ENCODE measurements around the gene MAPK10. TPM values are rescaled to one million over a fixed set of nuclear protein-coding genes. Genes with fewer than 3 reads are reported as not detected.

MAPK10 gene
- total RNA-seq, 2 experiments from 2014 or later, result 32.0 TPM; not detected in 1

- H3K9me2 ChIP-seq (ENCODE audit: insufficient read depth, low read length), result no peaks in the 10 kb centered on the region
- no peak for DNase-seq (ENCODE audit: low spot score)
- H3K4me1 ChIP-seq (ENCODE audit: insufficient read depth, low read length, poor library complexity, severe bottlenecking), result no peaks in the 10 kb centered on the region
- H3K36me3 ChIP-seq (ENCODE audit: insufficient read depth, low read length), result no peaks in the 10 kb centered on the region
- H2AFZ ChIP-seq (ENCODE audit: low read length), result no peak overlapping the region
- no peaks in the 10 kb centered on the region for H3K9me3 ChIP-seq (ENCODE audit: low read length)
- ChIA-PET CTCF (ENCODE audit: unreplicated experiment) (no interaction called here), POLR2A (interaction anchor here (0.7 kb wide), 1 partner anchor 12 kb away, joined by 4 read pairs; no protein-coding TSS in a partner anchor)
- intact Hi-C loops (cut with micrococcal nuclease; ENCODE audit: unreplicated experiment), result no loop called here
- no TSS peak for BruUV-seq (replicated peaks)
- H3K4me2 ChIP-seq (ENCODE audit: low read length), result no peak overlapping the region
- H3K27ac ChIP-seq (ENCODE audit: low read depth, low read length, poor library complexity, severe bottlenecking), result no peak overlapping the region
- no peaks in the 10 kb centered on the region for H3K79me2 ChIP-seq (ENCODE audit: insufficient read depth, low read depth, low read length)
- TF ChIP-seq CTCF (conservative IDR thresholded peaks at IDR 0.05; ENCODE audit: low read length) (no peak), EZH2phosphoT487 (IDR thresholded peaks at IDR 0.05; ENCODE audit: borderline replicate concordance, low read depth, low read length) (no peak)
- H4K20me1 ChIP-seq (ENCODE audit: insufficient read depth, low read length), result no peaks in the 10 kb centered on the region
- no peak overlapping the region for H3K4me3 ChIP-seq (ENCODE audit: low read depth, low read length, poor library complexity, severe bottlenecking)
These were observed 352.8 kb downstream of the MAPK10 start for GRCh38 chr4:86007042-86007441.

GRCh38 chr4:86006057-86006456, 353.8 kb downstream of the MAPK10 start:
- Histone ChIP-seq H3K4me2 (ENCODE audit: low read length) (no peak overlapping the region), H3K79me2 (ENCODE audit: insufficient read depth, low read depth, low read length) (no peaks in the 10 kb centered on the region), H3K9me3 (ENCODE audit: low read length) (no peaks in the 10 kb centered on the region), H3K36me3 (ENCODE audit: insufficient read depth, low read length) (no peaks in the 10 kb centered on the region), H2AFZ (ENCODE audit: low read length) (no peak overlapping the region), H3K4me1 (ENCODE audit: insufficient read depth, low read length, poor library complexity, severe bottlenecking) (no peaks in the 10 kb centered on the region), H3K4me3 (ENCODE audit: low read depth, low read length, poor library complexity, severe bottlenecking) (no peak overlapping the region), H3K27ac (ENCODE audit: low read depth, low read length, poor library complexity, severe bottlenecking) (no peak overlapping the region), H4K20me1 (ENCODE audit: insufficient read depth, low read length) (no peaks in the 10 kb centered on the region), H3K9me2 (ENCODE audit: insufficient read depth, low read length) (no peaks in the 10 kb centered on the region)
- TF ChIP-seq CTCF (conservative IDR thresholded peaks at IDR 0.05; ENCODE audit: low read length), result no peak
- TF ChIP-seq EZH2phosphoT487 (IDR thresholded peaks at IDR 0.05; ENCODE audit: borderline replicate concordance, low read depth, low read length), result no peak
- DNase-seq (ENCODE audit: low spot score), result no peak
- no TSS peak for BruUV-seq (replicated peaks)
- ChIA-PET CTCF (ENCODE audit: unreplicated experiment) (no interaction called here), POLR2A (interaction anchor here (0.7 kb wide), 1 partner anchor 13 kb away, joined by 4 read pairs; no protein-coding TSS in a partner anchor)
- intact Hi-C loops (cut with micrococcal nuclease; ENCODE audit: unreplicated experiment), result no loop called here

GRCh38 chr4:86004030-86004429, 355.8 kb downstream of the MAPK10 start:
- Histone ChIP-seq H3K79me2 (ENCODE audit: insufficient read depth, low read depth, low read length) (no peaks in the 10 kb centered on the region), H3K4me3 (ENCODE audit: low read depth, low read length, poor library complexity, severe bottlenecking) (no peak overlapping the region), H4K20me1 (ENCODE audit: insufficient read depth, low read length) (no peaks in the 10 kb centered on the region), H3K9me3 (ENCODE audit: low read length) (no peaks in the 10 kb centered on the region), H3K36me3 (ENCODE audit: insufficient read depth, low read length) (no peaks in the 10 kb centered on the region), H3K4me2 (ENCODE audit: low read length) (no peak overlapping the region), H2AFZ (ENCODE audit: low read length) (no peak overlapping the region), H3K27ac (ENCODE audit: low read depth, low read length, poor library complexity, severe bottlenecking) (no peak overlapping the region), H3K9me2 (ENCODE audit: insufficient read depth, low read length) (no peaks in the 10 kb centered on the region), H3K4me1 (ENCODE audit: insufficient read depth, low read length, poor library complexity, severe bottlenecking) (no peaks in the 10 kb centered on the region)
- TF ChIP-seq CTCF (conservative IDR thresholded peaks at IDR 0.05; ENCODE audit: low read length) (no peak), EZH2phosphoT487 (IDR thresholded peaks at IDR 0.05; ENCODE audit: borderline replicate concordance, low read depth, low read length) (no peak)
- intact Hi-C loops (cut with micrococcal nuclease; ENCODE audit: unreplicated experiment), result no loop called here
- CTCF ChIA-PET (ENCODE audit: unreplicated experiment), result no interaction called here
- POLR2A ChIA-PET, result interaction anchor here (0.7 to 1.2 kb wide), 2 partner anchors 17 to 508 kb away, joined by 3 read pairs; no protein-coding TSS in a partner anchor
- BruUV-seq (replicated peaks), result no TSS peak
- no peak for DNase-seq (ENCODE audit: low spot score)
